ENCODE results near the gene RAB11A.
A peak's percentile ranks its signal among the peaks of the same experiment; 100 is the strongest.

The RAB11A gene

GRCh38 chr15:65887565-65887964 is 18.3 kb downstream of the RAB11A start:
- DNase-seq (ENCODE audit: low spot score) = peak; percentile 27

GRCh38 chr15:65888981-65889380 is 19.7 kb downstream of the RAB11A start:
- DNase-seq (ENCODE audit: low spot score) = no peak

- DNase-seq (ENCODE audit: low spot score) = no peak
Observed at GRCh38 chr15:65893060-65893459, 23.8 kb downstream of the RAB11A start.

- no peak for DNase-seq (ENCODE audit: low spot score)
Observed at GRCh38 chr15:65896236-65896635, 26.9 kb downstream of the RAB11A start.

- no peak for DNase-seq (ENCODE audit: low spot score)
Observed at GRCh38 chr15:65900488-65900887, 31.2 kb downstream of the RAB11A start.

- no peak for DNase-seq (ENCODE audit: low spot score)
Observed at GRCh38 chr15:65901336-65901735, 32.0 kb downstream of the RAB11A start.

- no peak for DNase-seq (ENCODE audit: low spot score)
Observed at GRCh38 chr15:65901836-65902235, 32.5 kb downstream of the RAB11A start.

- peak; percentile 60 for DNase-seq (ENCODE audit: low spot score)
Observed at GRCh38 chr15:65902373-65902772, 33.1 kb downstream of the RAB11A start.

- DNase-seq (ENCODE audit: low spot score) = no peak
Observed at GRCh38 chr15:65903296-65904073, 34.2 kb downstream of the RAB11A start.

GRCh38 chr15:65904301-65904700 is 35.0 kb downstream of the RAB11A start:
- no peak for DNase-seq (ENCODE audit: low spot score)

GRCh38 chr15:65906396-65906795 is 37.1 kb downstream of the RAB11A start:
- DNase-seq (ENCODE audit: low spot score) = no peak

GRCh38 chr15:65907661-65908060 is 38.4 kb downstream of the RAB11A start:
- DNase-seq (ENCODE audit: low spot score) = no peak

- no peak for DNase-seq (ENCODE audit: low spot score)
Observed at GRCh38 chr15:65908876-65909275, 39.6 kb downstream of the RAB11A start.

- DNase-seq (ENCODE audit: low spot score) = no peak
Observed at GRCh38 chr15:65909831-65910230, 40.5 kb downstream of the RAB11A start.

GRCh38 chr15:65910341-65910740 is 41.0 kb downstream of the RAB11A start:
- no peak for DNase-seq (ENCODE audit: low spot score)

GRCh38 chr15:65912235-65912634 is 42.9 kb downstream of the RAB11A start:
- DNase-seq (ENCODE audit: low spot score) = no peak

- DNase-seq (ENCODE audit: low spot score) = no peak
Observed at GRCh38 chr15:65913631-65914199, 44.4 kb downstream of the RAB11A start.

GRCh38 chr15:65914386-65914785 is 45.1 kb downstream of the RAB11A start:
- DNase-seq (ENCODE audit: low spot score) = no peak

GRCh38 chr15:65914981-65915925 is 46.0 kb downstream of the RAB11A start:
- DNase-seq (ENCODE audit: low spot score) = no peak

GRCh38 chr15:65916041-65916663 is 46.9 kb downstream of the RAB11A start:
- DNase-seq (ENCODE audit: low spot score) = no peak

- peak; percentile 89 for DNase-seq (ENCODE audit: low spot score)
Observed at GRCh38 chr15:65916664-65917406, 47.5 kb downstream of the RAB11A start.

GRCh38 chr15:65917407-65917756 is 48.1 kb downstream of the RAB11A start:
- DNase-seq (ENCODE audit: low spot score) = no peak
